ENCODE measurements around the gene SGSM1. TPM values are rescaled to one million over a fixed set of nuclear protein-coding genes. Genes with fewer than 3 reads are reported as not detected.
A peak's percentile ranks its signal among the peaks of the same experiment; 100 is the strongest.

Gene SGSM1
- total RNA-seq, 1 experiment from 2014 or later: 4.3 TPM

DNA sequence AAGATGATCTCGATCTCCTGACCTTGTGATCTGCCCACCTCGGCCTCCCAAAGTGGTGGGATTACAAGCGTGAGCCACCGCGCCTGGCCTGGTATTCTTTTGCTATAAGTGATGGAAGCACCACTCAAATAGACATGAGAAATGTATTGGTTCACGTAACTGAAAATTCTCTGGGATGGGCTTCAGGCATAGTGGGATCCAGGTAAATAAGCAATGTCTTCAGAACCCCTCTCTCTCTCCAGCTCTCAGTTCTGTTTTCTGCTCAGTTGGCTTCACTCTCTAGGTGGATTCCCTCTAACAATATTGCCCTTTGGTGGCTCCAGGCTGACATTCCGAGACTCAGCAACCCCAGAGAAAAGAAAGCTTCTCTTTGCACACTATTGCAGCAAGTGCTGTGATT is 141.4 kb downstream of the SGSM1 start:
- no peak overlapping the region for H2BK5ac ChIP-seq (ENCODE audit: insufficient read length, low read length)
- H3K36me3 Mint-ChIP-seq (ENCODE audit: insufficient read depth in 1 of 3, low read depth in 3 of 3): no peaks in the 10 kb centered on the region

More for the DNA sequence above, 141.4 kb downstream of the SGSM1 start:
- Histone ChIP-seq H3K18ac (ENCODE audit: insufficient read length, low read depth, low read length) (no peak overlapping the region), H3K4me2 (ENCODE audit: insufficient read depth, insufficient read length, low read length) (no peak overlapping the region), H4K5ac (ENCODE audit: insufficient read length, low read depth, low read length) (no peak overlapping the region), H2BK20ac (ENCODE audit: low read depth, low read length, poor library complexity, severe bottlenecking) (no peak overlapping the region), H2BK12ac (ENCODE audit: insufficient read length, low read depth, low read length) (no peak overlapping the region), H3K23me2 (ENCODE audit: insufficient read length, low read depth, low read length, poor library complexity, severe bottlenecking) (no peaks in the 10 kb centered on the region), H2AK5ac (ENCODE audit: insufficient read length, low read length) (no peak overlapping the region), H3K14ac (ENCODE audit: insufficient read depth, low read length) (no peak overlapping the region), H3K27me3 (ENCODE audit: insufficient read depth, low read length) (no peaks in the 10 kb centered on the region), H3K9ac (ENCODE audit: extremely low read depth, insufficient read length, low read length) (no peak overlapping the region), H3K23ac (ENCODE audit: insufficient read length, low read depth, low read length) (no peak overlapping the region), H2BK15ac (ENCODE audit: low read depth, low read length) (no peak overlapping the region), H3K4ac (ENCODE audit: low read depth, low read length) (no peak overlapping the region), H3T11ph (ENCODE audit: low read length) (no peak overlapping the region), H3K56ac (ENCODE audit: insufficient read length, low read depth, low read length) (no peak overlapping the region), H3K9me3 (ENCODE audit: control insufficient read depth, low read depth, low read length) (no peaks in the 10 kb centered on the region), H2BK120ac (ENCODE audit: low read depth, low read length, poor library complexity, severe bottlenecking) (no peak overlapping the region), H4K91ac (ENCODE audit: insufficient read length, low read depth, low read length) (no peak overlapping the region), H3K79me1 (ENCODE audit: insufficient read depth, low read depth, low read length, poor library complexity, severe bottlenecking) (no peaks in the 10 kb centered on the region), H4K20me1 (ENCODE audit: control insufficient read depth, insufficient read depth, insufficient read length) (no peaks in the 10 kb centered on the region), H3K4me1 (ENCODE audit: insufficient read depth, low read length) (peaks cover 5% of the 10 kb centered on the region; the same call in 1 of the 2 replicates), H2AFZ (ENCODE audit: low read length) (no peak overlapping the region), H3K79me2 (ENCODE audit: insufficient read depth, low read length) (no peaks in the 10 kb centered on the region), H4K8ac (replicated peaks; ENCODE audit: insufficient read length, low read depth, low read length) (no peak overlapping the region), H3K27ac (ENCODE audit: insufficient read length, low read depth, low read length) (no peak overlapping the region)
- Mint-ChIP-seq H3K27ac (peak overlapping the region in 2 of 3 experiments; percentile 26 to 96; a peak in 3 of 7 replicates), H3K4me1 (peaks cover 32 to 35% of the 10 kb centered on the region in 2 experiments), H3K9me3 (no peaks in the 10 kb centered on the region; a peak in 2 of 5 replicates), H3K4me3 (peak overlapping the region in 1 of 2 experiments; percentile 2; a peak in 1 of 5 replicates), H3K27me3 (ENCODE audit: low read depth) (no peaks in the 10 kb centered on the region; the same call in 1 of the 2 replicates)
- TF ChIP-seq, protein P1, sequence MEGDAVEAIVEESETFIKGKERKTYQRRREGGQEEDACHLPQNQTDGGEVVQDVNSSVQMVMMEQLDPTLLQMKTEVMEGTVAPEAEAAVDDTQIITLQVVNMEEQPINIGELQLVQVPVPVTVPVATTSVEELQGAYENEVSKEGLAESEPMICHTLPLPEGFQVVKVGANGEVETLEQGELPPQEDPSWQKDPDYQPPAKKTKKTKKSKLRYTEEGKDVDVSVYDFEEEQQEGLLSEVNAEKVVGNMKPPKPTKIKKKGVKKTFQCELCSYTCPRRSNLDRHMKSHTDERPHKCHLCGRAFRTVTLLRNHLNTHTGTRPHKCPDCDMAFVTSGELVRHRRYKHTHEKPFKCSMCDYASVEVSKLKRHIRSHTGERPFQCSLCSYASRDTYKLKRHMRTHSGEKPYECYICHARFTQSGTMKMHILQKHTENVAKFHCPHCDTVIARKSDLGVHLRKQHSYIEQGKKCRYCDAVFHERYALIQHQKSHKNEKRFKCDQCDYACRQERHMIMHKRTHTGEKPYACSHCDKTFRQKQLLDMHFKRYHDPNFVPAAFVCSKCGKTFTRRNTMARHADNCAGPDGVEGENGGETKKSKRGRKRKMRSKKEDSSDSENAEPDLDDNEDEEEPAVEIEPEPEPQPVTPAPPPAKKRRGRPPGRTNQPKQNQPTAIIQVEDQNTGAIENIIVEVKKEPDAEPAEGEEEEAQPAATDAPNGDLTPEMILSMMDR (conservative IDR thresholded peaks at IDR 0.05): no peak
- DNase-seq: no peak
- WGBS (ENCODE audit: extremely low coverage, insufficient read length, low lambda C conversion rate): no CpG with 5 or more reads among the region's 7 CpGs
